Large intestine (tissue), 3 donors: Measurements from ENCODE around the gene ENHO. TPM values are rescaled to one million over a fixed set of nuclear protein-coding genes. Genes with fewer than 3 reads are reported as not detected.
A peak's percentile ranks its signal among the peaks of the same experiment; 100 is the strongest.
"Not testable (repeated sequence)": the region's sequence is repeated elsewhere in the genome, so short reads cannot be mapped to it uniquely, and the experiment has no call there.

ENCODE experiments used
- DNase-seq, 2 donors: peaks; one replicate each; pipeline versions ENCODE4 v3.0.0 to v3.0.0-alpha.2; 2013
- H3K27ac ChIP-seq: one replicate; pipeline ENCODE4 v1.5.1; 2013; ENCODE audit warnings: low read length
- H3K27me3 ChIP-seq: 2 replicates; pipeline ENCODE4 v1.6.1; 2013; ENCODE audit warnings: low read length; ENCODE audit not compliant: control insufficient read depth, insufficient read depth
- H3K36me3 ChIP-seq: 2 replicates; pipeline ENCODE4 v1.6.1; 2013; ENCODE audit warnings: low read length; ENCODE audit not compliant: control insufficient read depth, insufficient read depth
- H3K4me1 ChIP-seq: one replicate; pipeline ENCODE4 v1.6.1; 2013; ENCODE audit warnings: low read length; ENCODE audit not compliant: control insufficient read depth, insufficient read depth
- H3K4me3 ChIP-seq: one replicate; pipeline ENCODE4 v1.5.1; 2013; ENCODE audit warnings: low read length
- H3K9me3 ChIP-seq: one replicate; pipeline ENCODE4 v1.6.1; 2013; ENCODE audit warnings: mild to moderate bottlenecking, low read depth, low read length, moderate library complexity; ENCODE audit not compliant: control insufficient read depth
- WGBS: methylation state at CpG from one replicate; pipeline ENCODE4 v1.1.5; 2013; ENCODE audit warnings: low lambda C conversion rate; ENCODE audit not compliant: insufficient coverage; 5-methylcytosine and 5-hydroxymethylcytosine counted together
- polyA plus RNA-seq: library from polyadenylated mRNA; unstranded; fragments of 120-200 nt; gene quantifications from one replicate; pipeline ENCODE4 v1.2.1, GENCODE V29; 2013

Gene ENHO
- polyA plus RNA-seq, 1 donor = 10.6 TPM

- Histone ChIP-seq H3K27me3 (peaks cover 22% of the 10 kb centered on the region), H3K27ac (no peak overlapping the region), H3K4me3 (no peak overlapping the region), H3K4me1 (no peaks in the 10 kb centered on the region), H3K36me3 (no peaks in the 10 kb centered on the region), H3K9me3 (no peaks in the 10 kb centered on the region)
- no CpG with 5 or more reads among the region's 3 CpGs for WGBS
- DNase-seq = no peak
Observed at GRCh38 chr9:34498553-34498952, 24.2 kb downstream of the ENHO start.

- Histone ChIP-seq H3K36me3 (no peaks in the 10 kb centered on the region), H3K9me3 (no peaks in the 10 kb centered on the region), H3K27me3 (peaks cover 10% of the 10 kb centered on the region), H3K27ac (no peak overlapping the region), H3K4me1 (no peaks in the 10 kb centered on the region), H3K4me3 (no peak overlapping the region)
- no peak for DNase-seq
- 100% methylated on average over 1 of the region's 6 CpGs for WGBS
Observed at GRCh38 chr9:34496149-34496712, 26.6 kb downstream of the ENHO start.

- no peak overlapping the region for H3K27ac ChIP-seq
- peaks cover 12% of the 10 kb centered on the region for H3K27me3 ChIP-seq
- no CpG with 5 or more reads among the region's 8 CpGs for WGBS
- no peaks in the 10 kb centered on the region for H3K4me1 ChIP-seq
- no peaks in the 10 kb centered on the region for H3K36me3 ChIP-seq
- no peaks in the 10 kb centered on the region for H3K9me3 ChIP-seq
- DNase-seq = peak in 1 of 2 donors; percentile 29
- no peak overlapping the region for H3K4me3 ChIP-seq
Observed at GRCh38 chr9:34493972-34494535, 28.7 kb downstream of the ENHO start.

- Histone ChIP-seq H3K36me3 (no peaks in the 10 kb centered on the region), H3K4me1 (no peaks in the 10 kb centered on the region), H3K27ac (no peak overlapping the region), H3K27me3 (peaks cover 13% of the 10 kb centered on the region), H3K4me3 (no peak overlapping the region), H3K9me3 (no peaks in the 10 kb centered on the region)
- no peak for DNase-seq
- WGBS = no CpG with 5 or more reads among the region's 2 CpGs
Observed at GRCh38 chr9:34492051-34492450, 30.7 kb downstream of the ENHO start.

GRCh38 chr9:34491596-34491995 lies 31.2 kb downstream of the ENHO start:
- Histone ChIP-seq H3K27ac (no peak overlapping the region), H3K9me3 (no peaks in the 10 kb centered on the region), H3K4me1 (no peaks in the 10 kb centered on the region), H3K4me3 (no peak overlapping the region), H3K36me3 (no peaks in the 10 kb centered on the region), H3K27me3 (peaks cover 13% of the 10 kb centered on the region)
- WGBS = no CpG with 5 or more reads among the region's 2 CpGs
- no peak for DNase-seq

- Histone ChIP-seq H3K27ac (no peak overlapping the region), H3K36me3 (no peaks in the 10 kb centered on the region), H3K4me3 (no peak overlapping the region), H3K4me1 (no peaks in the 10 kb centered on the region), H3K27me3 (peaks cover 13% of the 10 kb centered on the region), H3K9me3 (no peaks in the 10 kb centered on the region)
- WGBS = no CpG with 5 or more reads among the region's 3 CpGs
- no peak for DNase-seq
Observed at GRCh38 chr9:34490760-34491159, 32.0 kb downstream of the ENHO start.

- Histone ChIP-seq H3K9me3 (no peaks in the 10 kb centered on the region), H3K4me1 (no peaks in the 10 kb centered on the region), H3K27ac (no peak overlapping the region), H3K4me3 (no peak overlapping the region), H3K27me3 (peaks cover 13% of the 10 kb centered on the region), H3K36me3 (no peaks in the 10 kb centered on the region)
- DNase-seq = no peak
- WGBS = no CpG with 5 or more reads among the region's 1 CpG
Observed at GRCh38 chr9:34490360-34490759, 32.4 kb downstream of the ENHO start.

- H3K4me1 ChIP-seq = no peaks in the 10 kb centered on the region
- no peaks in the 10 kb centered on the region for H3K9me3 ChIP-seq
- no peak for DNase-seq
- no peak overlapping the region for H3K4me3 ChIP-seq
- 100% methylated on average over 1 of the region's 3 CpGs for WGBS
- H3K27ac ChIP-seq = no peak overlapping the region
- peaks cover 13% of the 10 kb centered on the region for H3K27me3 ChIP-seq
- no peaks in the 10 kb centered on the region for H3K36me3 ChIP-seq
Observed at GRCh38 chr9:34486572-34486971, 36.2 kb downstream of the ENHO start.

GRCh38 chr9:34485822-34486221 lies 37.0 kb downstream of the ENHO start:
- H3K36me3 ChIP-seq = no peaks in the 10 kb centered on the region
- no peaks in the 10 kb centered on the region for H3K4me1 ChIP-seq
- peaks cover 13% of the 10 kb centered on the region for H3K27me3 ChIP-seq
- no peak overlapping the region for H3K4me3 ChIP-seq
- no peaks in the 10 kb centered on the region for H3K9me3 ChIP-seq
- WGBS = no CpG with 5 or more reads among the region's 6 CpGs
- no peak for DNase-seq
- H3K27ac ChIP-seq = no peak overlapping the region

GRCh38 chr9:34484678-34485077 lies 38.1 kb downstream of the ENHO start:
- no peak overlapping the region for H3K4me3 ChIP-seq
- H3K4me1 ChIP-seq = no peaks in the 10 kb centered on the region
- no peak for DNase-seq
- no peaks in the 10 kb centered on the region for H3K36me3 ChIP-seq
- no peak overlapping the region for H3K27ac ChIP-seq
- H3K27me3 ChIP-seq = peaks cover 9% of the 10 kb centered on the region
- no peaks in the 10 kb centered on the region for H3K9me3 ChIP-seq

- H3K36me3 ChIP-seq, H3K9me3 ChIP-seq, H3K27ac ChIP-seq, H3K4me1 ChIP-seq, H3K4me3 ChIP-seq, DNase-seq, H3K27me3 ChIP-seq: not testable (repeated sequence)
- no CpG with 5 or more reads among the region's 27 CpGs for WGBS
Observed at GRCh38 chr9:34482746-34483145, 40.0 kb downstream of the ENHO start.
